Uterus (tissue), 2 donors: ENCODE data around the gene RALGPS1.

Experiments used
- CTCF ChIP-seq, 4 experiments: fragments of 200-600 bp in 2 of 4; fragments of 450-650 bp in 2 of 4; sonication (generic) in 2 of 4; IDR thresholded peaks; one replicate each; pipeline ENCODE4 v1.5.1; 2016 to 2019; ENCODE audit warnings: antibody characterized with exemption in 4 of 4, mild to moderate bottlenecking in 2 of 4, moderate library complexity in 1 of 4
- POLR2A ChIP-seq, 2 donors: fragments of 450-650 bp; IDR thresholded peaks; one replicate each; pipeline ENCODE4 v1.6.1; 2016; ENCODE audit warnings: antibody characterized with exemption in 2 of 2, mild to moderate bottlenecking in 1 of 2, moderate library complexity in 1 of 2

DNA sequence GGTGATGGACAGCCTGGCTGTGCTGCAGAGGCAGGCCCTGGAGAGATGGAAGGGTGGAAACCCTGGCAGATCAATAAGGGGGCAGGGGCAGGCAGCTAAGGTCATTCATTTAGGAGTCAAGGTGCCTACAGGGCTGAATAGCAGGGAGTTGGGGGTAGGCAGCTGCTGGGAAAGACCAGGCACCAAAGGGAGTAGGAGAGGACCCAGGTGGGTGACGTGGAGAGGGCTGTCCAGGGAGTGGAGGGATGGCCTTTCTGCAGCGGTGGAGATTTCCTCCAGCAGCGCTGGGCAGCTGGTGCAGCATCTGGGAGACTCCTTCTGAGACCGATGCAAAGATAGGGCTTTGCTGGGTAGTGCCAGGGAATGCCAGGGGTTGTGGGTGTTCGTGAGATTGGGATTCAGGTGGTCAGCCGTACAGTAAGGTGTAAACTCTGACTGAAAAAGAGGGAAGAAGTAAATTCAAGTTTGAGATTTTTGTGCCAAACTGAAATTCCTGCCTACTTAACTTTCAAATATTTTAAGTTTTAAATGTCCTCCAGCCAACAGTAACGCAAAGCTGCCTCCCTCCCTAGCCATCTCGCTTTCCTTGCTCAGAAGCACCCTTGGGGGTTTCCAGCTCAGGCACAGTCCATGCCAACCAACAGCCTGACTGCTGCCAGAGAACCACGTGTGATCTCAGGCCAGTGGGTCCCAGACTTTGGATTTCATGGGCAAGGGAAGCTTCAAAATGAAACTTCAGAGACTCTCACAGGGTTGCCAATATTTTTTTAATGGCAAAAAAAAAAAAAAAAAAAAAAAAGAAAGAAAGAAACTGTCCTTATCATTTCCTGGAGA lies 226.5 kb downstream of the RALGPS1 start:
- no peak for TF ChIP-seq CTCF (IDR thresholded peaks at IDR 0.05)
- no peak for TF ChIP-seq POLR2A (IDR thresholded peaks at IDR 0.05)
